LoVo (cell line): Measurements from ENCODE around the gene PDILT.
A peak's percentile ranks its signal among the peaks of the same experiment; 100 is the strongest.

Source experiments
- DNase-seq: peaks from one replicate; pipeline ENCODE4 v3.0.0-alpha.2; 2016; ENCODE audit warnings: low spot score

Gene PDILT

DNA sequence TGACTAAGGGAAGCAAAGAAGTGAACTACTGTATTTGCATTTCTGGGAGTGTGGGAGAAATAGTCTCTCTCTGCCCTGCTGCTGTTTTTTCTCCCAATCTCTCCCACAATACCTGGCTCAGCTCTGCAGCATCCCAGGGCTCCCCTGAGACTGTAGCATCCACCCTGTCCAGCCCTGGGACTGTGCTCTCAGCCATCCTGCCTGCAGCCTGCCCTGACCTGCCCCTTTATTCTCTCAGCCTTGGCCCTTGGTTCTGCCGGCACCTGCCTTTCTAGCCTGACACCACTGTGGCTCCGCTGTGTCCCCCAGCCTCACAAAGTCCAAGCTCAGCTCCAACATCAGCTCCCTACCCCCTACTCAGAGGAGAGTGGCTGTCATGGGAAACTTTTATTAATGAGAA is 1.9 kb downstream of the PDILT start:
- DNase-seq = no peak

DNA sequence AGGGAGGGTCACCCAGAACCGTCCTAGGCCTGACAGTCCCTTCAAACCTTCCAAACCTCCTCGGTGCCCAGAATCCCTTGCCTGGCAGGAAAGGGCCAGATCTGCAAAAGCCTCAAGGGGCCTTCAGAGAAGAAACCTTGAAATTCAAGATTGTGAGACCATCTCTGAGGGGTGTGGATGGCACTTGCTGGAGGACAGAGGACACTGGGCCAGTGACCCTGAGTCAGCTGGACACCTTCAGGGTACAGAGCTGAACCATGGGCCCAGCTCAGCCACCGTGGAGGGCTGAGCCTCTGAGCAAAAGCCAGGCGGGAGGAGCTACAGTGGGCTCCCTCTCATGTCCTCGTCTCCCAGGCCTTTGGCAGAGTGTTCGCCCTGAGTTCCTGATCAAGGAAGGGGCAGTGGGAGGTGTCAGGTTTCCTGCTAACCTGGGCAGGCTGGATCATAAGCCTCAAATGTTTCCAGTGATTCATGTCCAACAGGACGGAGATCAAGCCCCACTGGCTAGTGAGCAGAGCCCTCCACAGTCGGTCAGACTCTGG is 3.0 kb downstream of the PDILT start:
- no peak for DNase-seq

DNA sequence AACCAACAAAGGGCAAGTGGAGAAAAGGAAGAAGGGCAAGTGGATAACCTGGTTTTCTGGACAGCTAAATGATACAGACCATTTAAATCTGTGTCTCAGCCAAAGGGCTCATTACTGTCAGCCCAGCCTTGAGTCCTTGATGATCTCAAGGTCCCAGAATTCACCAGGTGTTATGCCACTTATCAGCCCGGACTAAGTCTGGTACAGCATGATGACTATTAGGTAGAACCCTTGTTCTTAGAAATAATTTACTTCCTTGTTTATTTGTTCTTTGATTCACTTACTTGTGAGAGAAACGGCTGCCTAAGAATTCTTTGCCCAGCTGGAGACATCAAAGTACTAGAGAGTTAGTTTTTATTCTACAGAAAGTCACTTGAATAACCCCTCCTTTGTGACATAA is 3.5 kb downstream of the PDILT start:
- no peak for DNase-seq

DNA sequence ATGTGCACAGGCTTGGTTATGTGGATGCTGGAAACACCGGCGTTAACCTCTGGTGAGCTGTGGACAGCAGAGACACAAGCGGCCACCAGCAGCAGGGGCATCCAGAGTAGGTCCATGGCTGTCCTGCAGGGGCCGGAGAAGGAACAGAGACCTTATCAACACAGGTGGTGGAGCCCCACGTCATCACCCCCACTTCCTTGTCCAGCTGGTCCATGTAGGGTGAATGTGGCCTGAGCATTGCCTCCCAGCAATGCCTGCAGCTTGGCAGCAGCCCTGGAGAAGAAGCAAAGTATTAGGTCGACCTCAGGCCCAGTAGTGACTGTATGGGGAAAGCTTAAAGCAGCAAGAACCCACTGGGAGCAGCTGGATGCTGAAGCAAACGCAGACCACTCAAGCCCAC is 5.4 kb downstream of the PDILT start:
- DNase-seq = no peak

DNA sequence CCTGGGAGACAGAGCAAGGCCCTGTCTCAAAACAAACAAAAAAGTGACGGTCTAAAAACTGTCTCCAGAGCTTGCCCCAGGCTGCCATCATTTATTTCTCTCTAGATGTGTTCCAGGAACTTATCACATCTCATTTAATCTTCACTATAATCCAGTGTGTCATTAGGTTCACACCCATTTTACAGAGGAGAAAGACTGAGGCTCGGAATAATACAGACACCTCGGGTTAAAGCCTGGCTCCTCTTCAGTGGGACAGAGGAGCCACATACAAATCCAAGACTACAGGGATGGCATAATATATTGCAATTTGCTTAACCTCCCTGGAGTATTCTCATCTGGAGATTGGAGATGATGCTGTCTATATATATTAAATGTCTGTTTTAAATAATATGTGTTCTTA is 5.9 kb downstream of the PDILT start:
- DNase-seq = no peak

DNA sequence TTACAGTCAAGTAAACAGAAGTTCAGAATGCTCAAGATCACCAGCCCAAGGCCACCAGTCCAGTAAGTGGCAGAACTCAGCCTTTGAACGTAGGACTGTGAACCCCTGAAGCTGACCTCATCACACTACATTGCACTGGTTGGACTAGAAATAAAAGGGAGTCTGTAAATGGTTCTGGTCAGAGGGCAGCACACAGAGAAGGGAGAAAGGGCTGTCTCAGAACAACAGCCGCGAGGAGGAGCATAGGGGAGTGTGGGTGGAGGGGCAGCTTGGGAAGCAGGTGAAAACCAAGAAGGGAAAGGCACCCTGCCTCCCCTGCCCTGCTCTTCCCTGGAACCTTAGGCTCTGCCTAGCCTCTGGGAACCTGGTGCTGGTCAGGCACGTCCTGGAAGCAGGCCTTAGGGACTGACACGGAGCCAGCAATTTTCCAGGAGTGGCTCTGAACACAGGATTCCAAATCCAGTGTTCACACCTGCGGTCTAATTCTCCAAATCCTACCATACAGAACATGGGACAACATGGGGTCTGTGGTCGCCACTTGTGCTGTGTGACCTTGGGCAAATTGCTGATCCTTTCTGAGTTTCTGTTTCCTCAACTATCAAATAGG is 7.0 kb downstream of the PDILT start:
- DNase-seq = no peak

DNA sequence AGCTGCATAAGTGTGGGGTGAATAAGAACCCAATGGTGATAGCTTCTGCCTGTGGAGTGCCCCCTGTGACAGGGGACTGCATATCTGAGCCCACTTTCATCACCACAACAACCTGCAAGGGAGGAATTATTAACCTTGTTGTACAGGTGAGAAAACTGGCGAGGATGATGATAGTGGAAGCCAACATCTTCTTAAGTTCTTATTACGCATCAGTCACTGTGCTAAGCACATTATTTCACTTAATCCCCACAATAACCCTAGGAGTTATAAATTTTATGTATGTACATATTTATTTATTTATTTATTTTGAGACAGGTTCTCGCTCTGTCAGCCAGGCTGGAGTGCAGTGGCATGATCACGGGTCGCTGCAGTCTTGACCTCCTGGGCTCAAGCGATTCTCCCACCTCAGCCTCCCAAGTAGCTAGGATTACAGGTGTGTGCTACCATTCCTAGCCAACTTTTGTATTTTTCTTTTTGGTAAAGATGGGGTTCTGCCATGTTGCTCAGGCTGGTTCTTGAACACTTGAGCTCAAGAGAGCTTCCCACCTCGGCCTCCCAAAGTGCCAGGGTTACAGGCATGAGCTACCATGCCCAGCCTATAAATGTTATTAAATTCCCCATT is 7.6 kb downstream of the PDILT start:
- no peak for DNase-seq

DNA sequence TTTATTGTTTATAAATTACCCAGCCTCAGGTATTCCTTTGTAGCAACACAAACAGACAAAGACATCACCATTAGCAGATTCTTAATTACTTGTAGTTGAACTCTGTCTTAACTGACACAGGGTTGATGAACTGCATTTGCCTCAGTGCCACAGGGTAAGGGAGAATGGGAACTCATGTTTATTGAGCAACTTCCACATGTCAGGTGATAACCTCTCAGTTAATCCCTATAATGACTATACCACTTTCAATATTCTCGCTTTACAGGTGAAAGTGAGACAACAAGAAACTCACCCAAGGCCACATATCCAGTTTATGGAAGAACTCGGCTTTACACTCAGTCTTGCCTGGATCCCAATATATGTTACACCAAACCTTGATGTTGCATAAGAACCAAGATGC is 8.6 kb downstream of the PDILT start:
- DNase-seq = no peak

DNA sequence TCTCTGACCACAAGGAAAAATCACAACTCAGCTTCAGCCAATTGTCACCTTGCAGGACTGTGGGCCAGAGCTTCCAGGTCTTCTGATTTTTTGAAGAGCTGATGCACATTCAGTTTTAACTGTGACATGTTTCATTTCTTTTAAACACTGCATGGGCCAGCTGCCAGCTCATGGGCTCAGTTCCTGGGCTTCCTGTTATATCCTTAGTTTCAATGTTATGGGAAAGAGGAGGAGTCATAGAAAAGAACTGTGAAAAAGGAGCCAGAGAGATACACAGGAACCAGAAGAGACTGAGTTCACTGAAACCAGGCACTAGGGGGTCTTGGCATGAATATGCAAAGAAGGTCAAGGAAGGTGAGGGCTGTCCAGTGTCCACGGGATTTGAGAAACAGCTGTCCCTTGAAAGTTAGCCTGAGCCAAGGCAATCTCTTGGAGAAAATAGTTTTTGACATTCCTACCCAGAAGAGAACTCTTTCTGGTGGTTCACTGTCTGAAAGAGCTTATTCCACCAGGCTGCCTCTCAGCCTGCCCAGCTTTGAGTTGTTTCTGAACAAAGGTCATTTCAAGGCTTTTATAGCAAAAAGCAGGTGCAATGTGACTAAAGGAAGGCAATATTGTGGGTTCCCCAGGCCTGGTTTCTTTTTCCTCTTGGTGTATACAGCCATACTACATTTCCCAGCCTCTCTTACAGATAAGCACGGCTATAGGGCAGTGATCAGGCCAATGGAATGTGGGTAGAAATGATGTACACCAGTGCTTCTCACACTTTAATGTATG is 10.5 kb downstream of the PDILT start:
- DNase-seq = no peak

DNA sequence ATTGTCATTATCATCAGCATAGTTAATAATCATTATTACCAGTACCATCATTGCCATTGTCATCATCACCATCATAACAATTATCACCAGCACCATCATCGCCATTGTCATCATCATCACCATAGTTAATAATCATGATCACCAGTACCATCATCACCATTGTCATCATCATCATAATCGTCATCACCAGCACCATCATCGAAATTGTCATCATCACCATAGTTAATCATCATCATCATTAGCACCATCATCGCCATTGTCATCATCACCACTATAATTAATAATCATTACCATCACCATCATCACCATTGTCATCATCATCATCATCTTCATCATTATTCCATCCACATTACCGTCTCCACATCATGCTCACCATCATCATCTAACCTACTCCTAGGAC is 13.5 kb downstream of the PDILT start:
- DNase-seq = no peak

DNA sequence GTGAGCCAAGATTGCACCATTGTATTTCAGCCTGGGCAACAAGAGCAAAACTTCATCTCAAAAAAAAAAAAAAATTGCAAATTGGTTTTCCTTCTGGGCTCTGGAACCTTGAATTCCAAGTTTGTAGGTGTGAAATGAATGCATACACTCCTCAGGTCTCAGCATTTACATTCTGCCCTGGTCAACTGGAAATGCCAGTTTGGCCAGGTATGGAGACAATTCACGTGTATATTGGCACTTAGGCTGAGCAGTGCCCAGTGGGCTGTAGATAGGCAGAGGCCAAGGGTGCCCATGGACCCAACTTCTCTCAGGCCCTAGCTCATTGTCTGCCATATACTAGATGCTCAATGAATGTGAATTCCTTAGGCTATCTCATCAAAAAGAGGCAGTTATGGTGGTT is 15.7 kb downstream of the PDILT start:
- no peak for DNase-seq

DNA sequence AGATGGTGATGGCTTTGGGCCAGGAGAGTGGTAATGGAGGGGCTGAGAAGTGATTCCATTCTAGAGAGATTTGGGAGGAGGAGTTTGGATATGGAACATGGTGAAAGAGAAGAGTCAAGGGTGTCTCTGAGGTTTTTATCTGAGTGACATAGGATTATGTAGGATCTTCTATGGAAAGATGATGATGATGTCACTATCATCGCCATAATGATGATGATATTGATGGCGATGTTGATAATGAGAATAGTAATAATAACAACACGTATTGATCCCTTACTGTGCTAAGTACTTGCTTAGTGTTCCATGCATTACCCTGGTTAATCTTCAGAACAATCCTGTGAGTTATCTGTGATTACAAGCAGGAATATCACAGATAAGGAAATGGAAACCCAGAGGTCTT is 16.6 kb downstream of the PDILT start:
- no peak for DNase-seq

DNA sequence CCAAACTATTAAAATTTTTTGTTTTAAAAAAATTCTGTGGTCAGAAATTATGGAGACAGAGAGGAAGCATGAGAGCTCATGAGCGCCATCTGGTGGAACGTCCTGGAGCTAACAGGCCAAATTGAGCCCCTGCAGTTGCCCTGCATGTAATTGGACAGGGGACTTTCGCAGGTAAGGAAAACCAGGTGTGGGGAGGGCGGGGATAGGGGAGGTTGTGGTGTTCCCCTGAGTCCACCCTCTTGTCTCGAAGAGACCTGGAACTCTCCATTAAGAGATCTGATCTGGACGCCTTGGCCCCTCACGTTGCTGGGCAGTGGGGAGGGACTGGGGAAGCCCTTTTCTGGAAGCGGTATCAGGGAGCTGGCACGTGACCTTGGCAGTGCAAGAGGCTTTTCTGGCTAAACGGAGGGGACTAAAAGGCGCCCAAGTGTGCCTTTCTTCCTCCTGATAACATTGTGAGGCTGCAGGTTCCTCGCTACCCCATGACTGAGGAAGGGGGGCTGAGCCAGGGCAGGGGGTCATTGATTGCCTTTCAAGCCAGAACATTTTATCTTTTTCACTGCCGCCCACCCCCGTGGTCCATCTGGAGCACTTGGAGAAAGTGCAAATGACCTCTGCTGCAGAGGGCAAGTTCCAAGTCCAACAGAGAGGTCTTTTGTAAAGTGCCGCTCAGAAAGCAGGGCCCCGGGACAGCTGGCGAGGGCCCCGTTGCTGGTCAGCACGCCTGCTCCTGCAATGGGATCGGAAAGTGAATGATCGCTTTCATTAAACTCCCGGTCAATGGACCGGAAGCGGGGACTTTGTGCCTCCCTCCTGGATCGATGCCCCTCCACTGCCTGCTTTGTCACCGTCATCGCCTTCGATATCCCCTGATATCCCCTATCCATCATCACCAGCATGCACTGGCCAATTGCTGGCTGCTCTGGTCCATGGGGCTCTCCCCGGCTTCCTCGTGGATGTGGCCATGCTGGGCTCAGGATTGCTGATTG is 18.4 kb downstream of the PDILT start:
- DNase-seq = peak; percentile 47

DNA sequence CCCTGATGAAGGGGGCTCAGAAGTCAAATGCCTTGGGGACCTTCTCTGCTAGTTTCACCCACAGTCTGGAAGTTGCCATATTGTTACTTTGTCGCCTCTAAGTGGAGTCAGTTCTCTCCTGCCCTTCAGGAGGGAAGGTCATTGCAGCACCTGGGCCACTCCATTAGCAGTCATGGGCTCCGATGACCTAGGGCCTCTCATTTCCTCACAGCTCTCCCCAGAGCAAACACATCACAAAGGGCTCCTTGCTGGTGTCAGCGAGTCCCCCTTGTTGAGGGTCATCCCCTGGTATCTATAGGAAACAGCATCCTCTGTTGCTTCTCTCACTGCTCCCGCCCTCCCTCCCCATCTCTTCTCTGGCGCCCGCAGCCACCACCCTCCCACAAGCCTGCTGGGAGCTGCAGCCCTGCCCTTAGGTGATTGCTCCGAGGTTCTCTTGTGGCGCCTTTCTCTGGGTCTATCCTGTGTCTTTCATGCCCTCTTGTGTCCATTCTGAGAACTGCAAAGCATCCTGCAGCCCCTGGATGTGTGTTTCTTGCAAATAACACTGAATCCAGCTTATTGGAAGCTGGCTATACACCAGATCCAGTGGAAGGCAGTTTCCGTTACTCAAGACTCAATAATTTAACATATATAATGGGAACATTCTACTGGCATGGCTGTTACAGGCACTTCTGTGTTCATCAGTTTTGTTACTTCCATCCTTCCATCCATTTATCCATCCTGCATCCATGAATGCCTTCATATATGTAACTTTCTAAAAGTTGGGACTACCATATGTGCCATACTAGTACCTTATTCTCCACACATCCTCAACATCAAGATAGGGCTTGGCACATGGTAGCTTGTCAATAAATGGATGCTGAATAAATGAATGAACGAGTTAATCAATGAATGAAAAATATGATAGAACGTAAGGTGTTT is 21.2 kb downstream of the PDILT start:
- DNase-seq = peak; percentile 57

DNA sequence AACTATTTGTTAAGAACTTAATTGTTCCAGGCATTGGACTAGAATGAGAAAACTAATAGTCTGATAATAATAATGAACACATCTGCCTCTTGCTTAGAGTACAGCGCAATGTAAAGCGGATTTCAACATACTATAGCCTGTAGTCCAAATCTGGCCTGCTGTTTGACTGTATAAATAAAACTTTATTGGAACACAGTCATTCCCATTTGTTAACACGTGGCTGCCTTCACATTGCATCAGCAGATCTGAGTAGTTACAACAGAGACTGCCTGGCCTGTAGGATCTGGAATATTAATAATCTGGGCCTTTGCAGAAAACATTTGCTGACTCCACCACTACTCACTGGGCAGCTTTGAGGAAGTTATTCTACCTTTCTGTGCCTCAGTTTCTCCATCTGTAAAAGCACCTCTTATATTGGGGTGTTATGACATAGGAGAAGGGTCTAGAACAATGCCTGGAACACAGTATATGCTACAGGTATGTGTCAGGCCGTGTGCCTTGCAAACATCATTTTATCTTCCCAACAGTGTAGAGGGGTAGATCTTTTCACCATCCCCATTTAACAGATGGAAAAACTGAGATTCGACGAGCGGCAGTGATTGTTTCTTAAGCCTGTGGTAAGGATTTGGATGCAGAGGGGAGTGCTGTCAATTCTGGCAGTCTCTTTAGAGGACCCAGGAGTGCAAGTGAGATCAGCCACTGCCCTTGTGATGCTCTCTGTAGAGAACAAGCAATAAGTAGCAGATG is 22.2 kb downstream of the PDILT start:
- no peak for DNase-seq

DNA sequence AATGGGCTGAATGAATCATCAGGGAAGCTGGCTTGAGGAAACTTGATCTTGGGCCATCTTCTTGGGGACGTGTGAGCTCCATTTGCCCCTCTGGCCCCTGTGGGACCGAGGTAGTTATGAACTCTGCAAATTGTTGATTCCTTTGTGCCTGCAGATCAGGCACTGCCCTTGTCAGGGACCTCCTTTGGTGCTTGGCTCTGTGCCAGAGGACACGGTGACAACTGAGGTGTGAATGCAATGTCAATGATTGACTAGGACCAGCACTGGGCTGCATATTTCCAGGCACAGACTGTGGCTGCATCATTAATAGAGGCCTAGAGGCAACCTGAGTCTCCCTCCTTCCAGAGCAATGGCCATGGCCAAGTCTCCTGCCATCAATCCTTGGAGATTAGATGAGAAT is 23.8 kb downstream of the PDILT start:
- no peak for DNase-seq

DNA sequence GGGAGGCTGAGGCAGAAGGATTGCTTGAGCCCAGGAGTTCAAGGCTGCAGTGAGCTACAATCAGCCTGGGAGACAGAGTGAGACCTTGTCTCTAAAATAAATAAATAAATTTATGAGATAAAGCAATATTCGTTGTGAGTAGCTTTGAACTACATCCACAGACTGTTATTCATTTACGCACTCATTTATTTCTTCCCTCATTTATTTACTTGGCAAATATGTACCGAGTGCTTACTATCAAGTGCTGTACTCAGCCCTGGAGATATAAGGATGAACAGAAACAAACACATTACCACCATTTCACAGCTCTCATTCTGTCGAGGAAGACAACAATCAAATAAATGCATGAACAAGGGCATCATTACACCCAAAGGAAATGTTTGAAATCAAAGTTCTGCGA is 27.4 kb downstream of the PDILT start:
- no peak for DNase-seq

DNA sequence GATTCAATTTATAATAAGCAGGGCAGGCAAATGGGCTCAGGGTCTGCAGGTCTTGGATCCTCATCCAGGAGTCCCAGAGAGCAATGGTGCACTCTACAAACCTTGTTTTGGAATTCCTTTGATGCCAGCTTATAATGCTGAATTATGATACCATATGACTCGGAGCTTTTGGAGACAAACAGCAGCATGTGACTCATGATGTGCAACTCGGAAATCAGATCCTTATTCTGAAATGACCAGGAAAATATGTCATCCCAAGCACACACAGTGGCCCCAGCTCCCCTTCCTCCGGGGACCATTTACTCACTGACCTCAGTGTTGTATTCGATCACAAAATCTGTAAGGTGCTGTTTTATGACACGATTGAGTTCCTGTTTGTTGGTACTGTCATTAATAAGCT is 31.8 kb downstream of the PDILT start:
- no peak for DNase-seq

DNA sequence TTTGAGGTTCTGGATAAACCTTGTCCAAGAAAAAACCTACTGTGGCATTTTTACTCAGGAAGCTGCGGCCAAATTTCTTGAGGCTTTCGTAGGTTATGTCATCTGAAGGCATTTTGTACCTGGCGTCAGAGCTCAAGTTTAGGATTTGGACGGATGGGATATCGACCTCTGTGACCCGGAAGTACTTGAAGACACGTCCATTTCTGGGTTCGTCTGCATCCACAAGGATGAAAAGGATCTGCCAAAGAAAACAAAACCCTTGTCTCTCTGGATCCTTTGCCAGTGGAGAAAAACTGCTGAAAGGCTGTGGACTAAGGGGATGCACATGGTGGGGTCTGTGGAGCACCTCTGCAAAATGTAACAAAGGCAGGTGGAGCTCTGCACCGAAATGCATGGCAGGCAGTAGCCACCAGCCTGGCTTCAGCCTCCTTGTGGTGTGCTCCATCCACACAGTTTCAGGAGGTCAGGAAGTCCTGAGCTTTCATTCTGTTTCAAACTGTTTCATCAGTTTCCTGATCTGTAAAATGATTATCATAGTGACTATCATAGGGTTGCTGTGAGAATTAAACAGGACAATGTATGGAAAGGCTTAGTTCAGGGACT is 35.0 kb downstream of the PDILT start:
- DNase-seq = no peak

DNA sequence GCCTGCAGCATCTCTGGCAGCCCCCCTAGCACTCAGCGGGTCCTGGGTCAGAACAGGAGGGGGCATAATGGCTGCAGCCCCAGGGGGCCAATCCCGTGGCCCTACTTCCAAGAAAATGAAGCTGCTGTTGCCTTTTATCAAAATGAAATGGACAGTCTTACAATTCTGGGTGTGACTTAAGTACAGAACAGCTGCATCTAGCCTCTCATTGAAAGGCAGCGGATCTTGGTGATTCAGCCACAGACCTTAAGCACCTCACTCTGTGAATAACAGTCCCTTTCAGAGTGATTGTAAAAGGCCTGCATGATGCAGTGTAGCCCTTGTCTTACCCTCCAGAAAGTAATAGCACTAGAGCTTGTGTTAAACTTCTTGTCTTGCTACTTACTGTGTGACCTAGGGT is 40.5 kb downstream of the PDILT start:
- DNase-seq = no peak
